ENCODE measurements around the gene TCF4. TPM values are rescaled to one million over a fixed set of nuclear protein-coding genes. Genes with fewer than 3 reads are reported as not detected.

The TCF4 gene
- total and polyA plus RNA-seq, 2 experiments from 2014 or later = 77.7 to 89.2 TPM

- 0 out of 2 replicates have a peak overlapping the region, but pooled peaks have one; percentile 36 for H3K4me2 ChIP-seq
- peaks cover 55% of the 10 kb centered on the region for H3K4me1 Mint-ChIP-seq
- H3K9me2 ChIP-seq (ENCODE audit: insufficient read depth) = no peaks in the 10 kb centered on the region
- H3K79me2 ChIP-seq (replicated peaks; ENCODE audit: insufficient read depth) = peaks cover 96% of the 10 kb centered on the region
- peaks cover 4% of the 10 kb centered on the region for H3K27me3 Mint-ChIP-seq (ENCODE audit: insufficient read depth, low read depth, poor library complexity)
- DNase-seq (ENCODE audit: low spot score) (peak; percentile 33), ATAC-seq (peak; percentile 93)
- no peaks in the 10 kb centered on the region for H3K9me3 Mint-ChIP-seq
- H3K4me3 ChIP-seq = no peak overlapping the region
- no peaks in the 10 kb centered on the region for H3K27me3 ChIP-seq (ENCODE audit: insufficient read depth)
- no peak overlapping the region for H2AFZ ChIP-seq
- no peaks in the 10 kb centered on the region for H3K36me3 ChIP-seq (ENCODE audit: insufficient read depth)
- H4K20me1 ChIP-seq (replicated peaks; ENCODE audit: insufficient read depth) = peaks cover 14% of the 10 kb centered on the region
- H3K4me3 Mint-ChIP-seq = peak overlapping the region; percentile 22; the same call in 2 of the 3 replicates
- H3K27ac ChIP-seq (ENCODE audit: low read depth) = no peak overlapping the region; the same call in 1 of the 2 replicates
- H3K36me3 Mint-ChIP-seq (ENCODE audit: low read depth) = peaks cover 3% of the 10 kb centered on the region; the same call in 2 of the 3 replicates
- no peaks in the 10 kb centered on the region for H3F3A ChIP-seq (replicated peaks; ENCODE audit: low read depth)
- peaks cover 17% of the 10 kb centered on the region for H3K4me1 ChIP-seq (ENCODE audit: insufficient read depth)
- no peak overlapping the region for H3K27ac Mint-ChIP-seq
- TF ChIP-seq EZH2phosphoT487 (IDR thresholded peaks at IDR 0.05; ENCODE audit: unreplicated experiment) (no peak), CTCF (conservative IDR thresholded peaks at IDR 0.05; ENCODE audit: low read depth in 2 of 2) (no peak), POLR2AphosphoS5 (IDR thresholded peaks at IDR 0.05; ENCODE audit: low read depth) (no peak), STAT1 (IDR thresholded peaks at IDR 0.05; ENCODE audit: unreplicated experiment) (no peak), JUNB (IDR thresholded peaks at IDR 0.05; ENCODE audit: unreplicated experiment) (no peak), CREB1 (CRISPR knock-in tag; IDR thresholded peaks at IDR 0.05; ENCODE audit: low read depth) (no peak), NANOG (IDR thresholded peaks at IDR 0.05; ENCODE audit: borderline replicate concordance) (no peak)
- TF ChIP-seq, protein P1, sequence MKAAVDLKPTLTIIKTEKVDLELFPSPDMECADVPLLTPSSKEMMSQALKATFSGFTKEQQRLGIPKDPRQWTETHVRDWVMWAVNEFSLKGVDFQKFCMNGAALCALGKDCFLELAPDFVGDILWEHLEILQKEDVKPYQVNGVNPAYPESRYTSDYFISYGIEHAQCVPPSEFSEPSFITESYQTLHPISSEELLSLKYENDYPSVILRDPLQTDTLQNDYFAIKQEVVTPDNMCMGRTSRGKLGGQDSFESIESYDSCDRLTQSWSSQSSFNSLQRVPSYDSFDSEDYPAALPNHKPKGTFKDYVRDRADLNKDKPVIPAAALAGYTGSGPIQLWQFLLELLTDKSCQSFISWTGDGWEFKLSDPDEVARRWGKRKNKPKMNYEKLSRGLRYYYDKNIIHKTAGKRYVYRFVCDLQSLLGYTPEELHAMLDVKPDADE (IDR thresholded peaks at IDR 0.05) = no peak
- TF ChIP-seq, protein P2, sequence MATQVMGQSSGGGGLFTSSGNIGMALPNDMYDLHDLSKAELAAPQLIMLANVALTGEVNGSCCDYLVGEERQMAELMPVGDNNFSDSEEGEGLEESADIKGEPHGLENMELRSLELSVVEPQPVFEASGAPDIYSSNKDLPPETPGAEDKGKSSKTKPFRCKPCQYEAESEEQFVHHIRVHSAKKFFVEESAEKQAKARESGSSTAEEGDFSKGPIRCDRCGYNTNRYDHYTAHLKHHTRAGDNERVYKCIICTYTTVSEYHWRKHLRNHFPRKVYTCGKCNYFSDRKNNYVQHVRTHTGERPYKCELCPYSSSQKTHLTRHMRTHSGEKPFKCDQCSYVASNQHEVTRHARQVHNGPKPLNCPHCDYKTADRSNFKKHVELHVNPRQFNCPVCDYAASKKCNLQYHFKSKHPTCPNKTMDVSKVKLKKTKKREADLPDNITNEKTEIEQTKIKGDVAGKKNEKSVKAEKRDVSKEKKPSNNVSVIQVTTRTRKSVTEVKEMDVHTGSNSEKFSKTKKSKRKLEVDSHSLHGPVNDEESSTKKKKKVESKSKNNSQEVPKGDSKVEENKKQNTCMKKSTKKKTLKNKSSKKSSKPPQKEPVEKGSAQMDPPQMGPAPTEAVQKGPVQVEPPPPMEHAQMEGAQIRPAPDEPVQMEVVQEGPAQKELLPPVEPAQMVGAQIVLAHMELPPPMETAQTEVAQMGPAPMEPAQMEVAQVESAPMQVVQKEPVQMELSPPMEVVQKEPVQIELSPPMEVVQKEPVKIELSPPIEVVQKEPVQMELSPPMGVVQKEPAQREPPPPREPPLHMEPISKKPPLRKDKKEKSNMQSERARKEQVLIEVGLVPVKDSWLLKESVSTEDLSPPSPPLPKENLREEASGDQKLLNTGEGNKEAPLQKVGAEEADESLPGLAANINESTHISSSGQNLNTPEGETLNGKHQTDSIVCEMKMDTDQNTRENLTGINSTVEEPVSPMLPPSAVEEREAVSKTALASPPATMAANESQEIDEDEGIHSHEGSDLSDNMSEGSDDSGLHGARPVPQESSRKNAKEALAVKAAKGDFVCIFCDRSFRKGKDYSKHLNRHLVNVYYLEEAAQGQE (IDR thresholded peaks at IDR 0.05; ENCODE audit: unreplicated experiment) = no peak
Observed at GRCh38 chr18:55573386-55573785, 14.6 kb downstream of the TCF4 start.

DNA sequence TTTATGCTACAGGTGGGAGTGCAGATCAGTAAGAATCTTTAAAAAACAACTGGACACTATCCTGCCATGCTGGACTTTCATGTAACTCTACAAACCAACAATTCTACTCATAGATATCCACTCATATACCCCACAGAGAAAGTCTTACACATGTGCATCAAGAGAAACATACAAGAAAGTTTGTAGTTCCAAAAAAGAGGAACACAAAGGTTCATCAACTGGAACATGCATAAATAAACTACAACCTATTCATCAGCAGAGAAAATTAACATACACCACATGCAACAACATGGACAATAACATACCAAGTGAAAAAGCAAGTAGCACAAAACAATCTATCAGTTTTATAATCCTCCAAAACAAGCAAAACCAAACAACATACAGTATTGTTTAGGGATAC, 17.0 kb downstream of the TCF4 start:
- H3K36me3 Mint-ChIP-seq (ENCODE audit: low read depth) = peaks cover 19% of the 10 kb centered on the region
- peaks cover 38% of the 10 kb centered on the region for H3K4me1 Mint-ChIP-seq
- peaks cover 98% of the 10 kb centered on the region for H3K79me2 ChIP-seq (replicated peaks; ENCODE audit: insufficient read depth)
- H3K27me3 ChIP-seq (ENCODE audit: insufficient read depth) = no peaks in the 10 kb centered on the region
- peaks cover 9% of the 10 kb centered on the region for H4K20me1 ChIP-seq (replicated peaks; ENCODE audit: insufficient read depth)
- no peak overlapping the region for H3K4me2 ChIP-seq
- DNase-seq (ENCODE audit: low spot score) (no peak), ATAC-seq (no peak)
- H3K4me3 ChIP-seq = no peak overlapping the region
- no peak overlapping the region for H3K4me3 Mint-ChIP-seq
- H3K4me1 ChIP-seq (ENCODE audit: insufficient read depth) = 0 out of 2 replicates have a peak, but pooled peaks cover 5% of the 10 kb centered on the region
- H3F3A ChIP-seq (replicated peaks; ENCODE audit: low read depth) = no peaks in the 10 kb centered on the region
- no peaks in the 10 kb centered on the region for H3K9me2 ChIP-seq (ENCODE audit: insufficient read depth)
- no peak overlapping the region for H3K27ac ChIP-seq (ENCODE audit: low read depth)
- peaks cover 4% of the 10 kb centered on the region for H3K27me3 Mint-ChIP-seq (ENCODE audit: insufficient read depth, low read depth, poor library complexity)
- H3K36me3 ChIP-seq (ENCODE audit: insufficient read depth) = no peaks in the 10 kb centered on the region
- H2AFZ ChIP-seq = no peak overlapping the region
- no peak overlapping the region for H3K27ac Mint-ChIP-seq
- H3K9me3 Mint-ChIP-seq = peaks cover 6% of the 10 kb centered on the region; the same call in 2 of the 3 replicates
- TF ChIP-seq STAT1 (IDR thresholded peaks at IDR 0.05; ENCODE audit: unreplicated experiment) (no peak), ZNF331 (CRISPR knock-in tag; IDR thresholded peaks at IDR 0.05; ENCODE audit: low read depth) (no peak), ZNF114 (CRISPR knock-in tag; IDR thresholded peaks at IDR 0.05) (no peak), CREB1 (CRISPR knock-in tag; IDR thresholded peaks at IDR 0.05; ENCODE audit: low read depth) (no peak), POLR2AphosphoS5 (IDR thresholded peaks at IDR 0.05; ENCODE audit: low read depth) (no peak), CTCF (conservative IDR thresholded peaks at IDR 0.05; ENCODE audit: low read depth in 2 of 2) (no peak)

Measured in GM23338 (cell line).